ENCODE measurements around the gene TAGLN.
"Not testable (repeated sequence)": the region's sequence is repeated elsewhere in the genome, so short reads cannot be mapped to it uniquely, and the experiment has no call there.

Gene TAGLN

GRCh38 chr11:117181586-117182550 lies 17.3 kb upstream of the TAGLN start:
- no peak for DNase-seq

DNA sequence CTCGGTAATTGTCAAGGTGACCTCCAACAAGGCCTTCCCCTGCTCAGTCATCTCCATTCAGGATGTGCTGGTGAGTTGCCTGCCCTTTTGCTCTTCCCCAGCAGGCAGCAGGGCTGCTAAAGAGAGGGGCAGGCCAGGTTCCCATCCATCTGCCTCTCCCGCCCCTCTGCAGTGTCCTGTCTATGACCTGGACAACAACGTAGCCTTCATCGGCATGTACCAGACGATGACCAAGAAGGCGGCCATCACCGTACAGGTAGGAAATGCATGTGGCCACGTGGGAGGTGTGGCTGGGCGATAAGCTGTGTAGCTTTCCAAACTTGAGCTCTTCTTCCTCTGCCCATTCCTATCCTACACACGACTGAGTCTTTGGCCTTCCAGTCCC lies 16.6 kb upstream of the TAGLN start:
- no peak for DNase-seq

DNA sequence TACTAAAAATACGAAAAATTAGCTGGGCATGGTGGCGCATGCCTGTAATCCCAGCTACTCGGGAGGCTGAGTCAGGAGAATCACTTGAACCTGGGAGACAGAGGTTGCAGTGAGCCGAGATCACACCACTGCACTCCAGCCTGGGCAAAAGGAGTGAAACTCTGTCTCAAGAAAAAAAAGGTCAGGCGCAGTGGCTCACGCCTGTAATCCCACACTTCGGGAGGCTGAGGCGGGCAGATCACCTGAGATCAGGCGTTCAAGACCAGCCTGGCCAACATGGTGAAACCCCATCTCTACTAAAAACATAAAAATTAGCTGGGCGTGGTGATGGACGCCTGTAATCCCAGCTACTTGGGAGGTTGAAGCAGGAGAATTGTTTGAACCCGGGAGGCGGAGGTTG lies 16.0 kb upstream of the TAGLN start:
- DNase-seq = not testable (repeated sequence)

- DNase-seq = no peak
Observed at GRCh38 chr11:117183724-117184349, 15.3 kb upstream of the TAGLN start.

- DNase-seq = no peak
Observed at GRCh38 chr11:117185736-117186430, 13.3 kb upstream of the TAGLN start.

DNA sequence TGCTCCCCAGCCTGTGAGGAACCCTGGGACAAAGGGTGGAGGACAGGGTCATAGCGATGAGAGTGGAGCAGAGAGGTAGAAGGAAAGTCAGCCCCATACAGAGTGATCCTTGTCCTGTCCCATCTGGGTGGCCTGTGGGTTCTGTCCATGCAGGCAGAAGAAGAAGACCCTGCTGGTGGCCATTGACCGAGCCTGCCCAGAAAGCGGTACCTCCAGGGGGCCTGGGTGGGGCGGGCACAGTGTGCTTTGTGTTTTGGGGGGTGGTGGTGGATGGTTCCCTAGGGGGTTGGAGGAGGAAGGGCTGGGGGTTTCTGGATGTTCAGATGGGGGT lies 12.8 kb upstream of the TAGLN start:
- no peak for DNase-seq

- no peak for DNase-seq
Observed at GRCh38 chr11:117187007-117187406, 12.2 kb upstream of the TAGLN start.

GRCh38 chr11:117187428-117187798 lies 11.8 kb upstream of the TAGLN start:
- DNase-seq = no peak

- no peak for DNase-seq
Observed at GRCh38 chr11:117187799-117188481, 11.2 kb upstream of the TAGLN start.

DNA sequence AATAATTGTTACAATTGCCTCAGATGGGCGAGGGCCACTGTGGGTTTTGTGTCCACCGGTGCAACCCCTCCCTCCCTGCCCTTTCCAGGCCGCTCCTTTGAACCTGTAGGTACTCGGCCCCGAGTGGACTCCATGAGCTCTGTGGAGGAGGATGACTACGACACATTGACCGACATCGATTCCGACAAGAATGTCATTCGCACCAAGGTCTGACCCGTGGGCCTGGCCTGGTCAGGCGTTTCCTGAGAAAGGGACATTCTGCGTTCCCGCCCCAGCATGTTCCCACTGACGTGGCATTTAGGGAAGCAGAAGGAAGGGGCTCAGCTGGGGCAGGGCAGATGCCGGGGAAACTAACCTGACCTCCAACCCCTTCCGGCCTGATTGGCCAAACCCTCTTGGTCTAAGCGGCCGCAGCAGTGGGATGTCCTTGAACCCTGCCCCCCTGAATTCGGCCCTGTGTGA lies 10.5 kb upstream of the TAGLN start:
- no peak for DNase-seq

DNA sequence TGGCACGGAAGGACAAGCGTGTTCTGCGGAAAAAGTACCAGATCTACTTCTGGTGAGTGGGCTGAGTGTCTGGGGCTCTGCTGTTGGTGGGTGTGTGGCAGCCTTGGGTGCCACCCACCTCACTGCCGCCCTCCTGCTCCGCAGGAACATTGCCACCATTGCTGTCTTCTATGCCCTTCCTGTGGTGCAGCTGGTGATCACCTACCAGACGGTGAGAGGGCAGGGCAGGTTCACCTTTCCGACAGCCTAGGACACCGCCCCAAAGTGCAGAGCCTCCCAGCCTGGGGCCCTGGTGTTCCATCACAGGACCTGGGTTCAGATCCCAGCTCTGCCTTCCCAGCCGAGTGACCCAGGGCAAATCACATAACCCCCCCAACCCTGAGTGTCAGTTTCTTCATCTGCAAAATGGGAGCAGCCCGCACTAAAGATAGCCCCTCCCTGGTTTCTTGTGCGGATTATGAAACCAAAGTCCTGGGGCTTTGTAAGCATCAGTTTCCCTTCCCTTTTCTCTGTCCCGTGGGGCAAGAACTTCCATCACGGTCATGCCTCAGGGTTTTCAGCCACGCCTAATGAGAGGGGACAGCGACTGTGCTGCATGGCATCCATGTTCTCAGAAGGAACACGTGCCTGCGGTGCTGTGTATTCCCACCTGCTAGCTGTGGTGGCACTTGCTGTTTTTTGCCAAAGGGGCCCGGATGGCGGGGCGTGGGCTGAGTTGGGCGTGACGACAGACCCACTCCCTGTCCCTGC lies 9.8 kb upstream of the TAGLN start:
- peak; percentile 12 for DNase-seq

GRCh38 chr11:117189941-117190544 lies 9.1 kb upstream of the TAGLN start:
- no peak for DNase-seq

DNA sequence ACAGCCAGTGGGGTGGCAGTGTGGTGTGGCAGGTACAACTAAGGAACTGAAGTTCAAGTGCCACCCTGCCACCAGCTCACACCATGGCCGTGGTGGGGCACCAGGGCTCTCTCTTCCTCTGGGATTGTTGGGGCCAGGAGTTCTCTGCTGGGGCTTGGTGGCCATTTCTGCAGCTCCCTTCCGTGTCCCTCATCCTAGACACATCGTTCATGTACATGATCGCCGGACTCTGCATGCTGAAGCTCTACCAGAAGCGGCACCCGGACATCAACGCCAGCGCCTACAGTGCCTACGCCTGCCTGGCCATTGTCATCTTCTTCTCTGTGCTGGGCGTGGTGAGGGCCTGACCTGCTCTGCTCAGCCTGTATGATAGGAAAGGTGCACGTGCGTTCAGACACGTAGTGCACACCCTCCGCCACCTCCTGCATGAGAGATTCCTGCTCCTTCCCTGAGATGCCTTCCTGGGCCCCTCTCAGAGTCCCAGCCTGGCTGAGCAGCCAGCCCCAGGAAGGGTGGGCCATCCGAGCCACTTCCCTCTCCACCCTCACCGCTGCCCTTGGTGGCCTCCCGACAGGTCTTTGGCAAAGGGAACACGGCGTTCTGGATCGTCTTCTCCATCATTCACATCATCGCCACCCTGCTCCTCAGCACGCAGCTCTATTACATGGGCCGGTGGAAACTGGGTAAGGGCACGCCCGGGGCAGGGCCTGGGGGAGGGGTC lies 7.3 kb upstream of the TAGLN start:
- DNase-seq = no peak

DNA sequence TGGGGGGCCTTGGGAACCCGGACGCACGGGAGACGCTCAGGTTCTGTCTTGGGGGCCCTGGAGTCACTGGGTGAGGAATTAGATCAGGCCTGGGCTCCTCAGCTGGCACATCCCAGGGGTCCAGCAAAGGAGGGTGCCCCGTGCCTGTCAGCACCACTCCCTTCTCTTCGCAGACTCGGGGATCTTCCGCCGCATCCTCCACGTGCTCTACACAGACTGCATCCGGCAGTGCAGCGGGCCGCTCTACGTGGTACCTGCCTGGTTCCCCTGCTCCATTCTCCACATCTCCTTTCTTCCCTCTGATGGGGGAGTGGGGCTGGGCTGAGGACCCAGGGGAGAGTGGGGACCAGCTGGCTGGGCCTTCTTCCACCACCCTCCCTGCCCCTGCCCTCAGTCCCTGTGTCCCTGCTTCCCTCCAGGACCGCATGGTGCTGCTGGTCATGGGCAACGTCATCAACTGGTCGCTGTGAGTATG lies 6.7 kb upstream of the TAGLN start:
- DNase-seq = no peak

DNA sequence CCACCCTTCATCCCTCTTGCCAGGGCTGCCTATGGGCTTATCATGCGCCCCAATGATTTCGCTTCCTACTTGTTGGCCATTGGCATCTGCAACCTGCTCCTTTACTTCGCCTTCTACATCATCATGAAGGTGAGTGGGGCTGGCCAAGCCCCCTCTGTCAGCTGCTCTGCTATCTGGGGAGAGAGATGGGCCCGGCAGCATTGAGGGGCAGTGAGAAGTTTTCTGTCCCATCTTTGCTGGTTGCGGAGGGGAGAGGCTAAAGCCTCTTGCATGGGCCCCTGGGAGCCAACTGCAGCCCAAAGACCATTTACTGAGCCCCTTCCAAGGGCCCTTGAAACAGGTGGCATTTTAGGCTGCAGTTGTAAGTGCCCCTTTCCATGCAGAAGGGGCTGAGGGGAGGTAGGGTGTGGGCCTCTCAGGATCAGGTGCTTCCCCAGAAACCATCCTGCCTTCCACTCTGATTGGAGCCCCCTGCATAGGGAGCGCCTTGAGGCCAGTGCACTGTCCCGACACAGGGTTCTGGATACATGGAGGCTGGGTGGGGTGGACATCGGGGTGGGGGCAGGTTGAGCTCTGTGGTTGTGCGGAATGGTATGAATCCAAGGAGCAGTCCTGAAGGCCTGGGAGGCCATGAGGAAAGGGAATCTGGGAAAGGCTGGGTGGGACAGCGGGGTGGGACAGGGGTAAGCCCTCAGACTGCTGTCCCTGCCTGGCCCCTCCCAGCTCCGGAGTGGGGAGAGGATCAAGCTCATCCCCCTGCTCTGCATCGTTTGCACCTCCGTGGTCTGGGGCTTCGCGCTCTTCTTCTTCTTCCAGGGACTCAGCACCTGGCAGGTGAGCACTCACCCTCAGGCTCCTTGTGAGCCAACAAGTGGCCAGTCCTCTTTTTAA lies 5.8 kb upstream of the TAGLN start:
- no peak for DNase-seq

DNA sequence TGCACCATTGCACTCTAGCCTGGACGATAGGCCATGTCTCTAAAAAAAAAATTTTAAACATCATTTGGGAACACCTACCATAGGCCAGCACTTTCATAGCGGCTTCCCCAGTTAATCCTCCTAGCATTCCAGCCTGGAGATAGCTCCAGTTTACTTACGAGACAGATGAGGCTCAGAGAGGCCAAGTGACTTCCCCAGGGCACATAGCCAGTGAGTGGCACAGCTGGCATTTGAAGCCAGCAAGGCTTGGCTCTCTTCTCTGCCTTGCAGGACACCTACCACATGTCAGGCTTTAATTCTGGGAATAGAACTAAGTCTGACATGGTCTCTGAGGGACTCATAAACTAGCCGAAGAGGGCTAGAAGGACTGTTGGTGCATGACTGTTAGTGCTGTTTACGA lies 4.9 kb upstream of the TAGLN start:
- DNase-seq = no peak

DNA sequence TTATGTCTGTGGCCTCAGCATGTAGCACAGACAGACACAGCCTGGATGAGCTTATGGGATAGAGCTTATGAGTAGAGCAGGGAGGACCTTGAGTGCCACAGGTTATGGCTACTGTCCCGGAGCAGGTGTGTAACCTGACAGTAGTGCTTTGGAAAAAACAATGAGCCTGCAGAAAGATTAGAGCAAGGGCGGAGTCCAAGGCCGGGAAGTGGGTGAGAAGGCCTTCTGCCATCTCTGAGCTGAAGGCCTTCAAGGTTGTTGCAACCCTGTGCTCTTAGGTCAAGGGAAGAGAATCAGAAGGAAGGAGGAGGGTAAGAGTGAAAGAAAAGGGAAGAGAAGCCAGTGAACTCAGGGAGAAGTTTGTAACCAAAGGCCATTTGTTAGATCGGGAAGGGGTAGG lies 3.9 kb upstream of the TAGLN start:
- no peak for DNase-seq

DNA sequence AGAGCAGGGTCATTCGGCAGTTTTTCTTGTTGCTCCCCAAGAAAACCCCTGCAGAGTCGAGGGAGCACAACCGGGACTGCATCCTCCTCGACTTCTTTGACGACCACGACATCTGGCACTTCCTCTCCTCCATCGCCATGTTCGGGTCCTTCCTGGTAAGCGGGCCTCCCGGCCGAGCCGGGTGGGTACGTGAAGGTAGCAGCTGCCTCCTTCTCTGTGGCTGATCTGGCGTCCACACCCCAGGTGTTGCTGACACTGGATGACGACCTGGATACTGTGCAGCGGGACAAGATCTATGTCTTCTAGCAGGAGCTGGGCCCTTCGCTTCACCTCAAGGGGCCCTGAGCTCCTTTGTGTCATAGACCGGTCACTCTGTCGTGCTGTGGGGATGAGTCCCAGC lies 3.4 kb upstream of the TAGLN start:
- DNase-seq = no peak

GRCh38 chr11:117197006-117197405 lies 2.2 kb upstream of the TAGLN start:
- no peak for DNase-seq

Data from CD4-positive, alpha-beta T cell treated with Interleukin-17A for 1 hour (primary cell).